Measurements from ENCODE around the gene CCDC127.
"Not testable (repeated sequence)": the region's sequence is repeated elsewhere in the genome, so short reads cannot be mapped to it uniquely, and the experiment has no call there.

DNA sequence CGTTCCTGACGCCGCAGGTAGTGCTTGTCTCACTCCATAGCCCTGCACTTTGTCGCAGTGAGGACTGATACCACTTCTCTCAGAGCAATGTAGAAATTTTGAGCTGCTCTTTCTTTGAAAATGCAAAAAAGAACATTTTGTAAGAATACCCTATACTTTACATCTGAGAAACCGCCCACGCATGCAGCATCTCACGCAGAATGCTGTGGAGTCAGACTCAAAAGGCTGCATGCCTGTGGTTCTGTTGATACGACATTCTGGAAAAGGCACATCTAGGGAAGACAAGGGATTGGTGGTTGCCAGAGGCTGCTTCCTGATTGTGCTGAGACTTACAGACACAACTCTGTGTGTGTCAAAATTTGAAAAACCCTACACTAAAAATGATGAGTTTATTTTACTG is 20.0 kb upstream of the CCDC127 start:
- TF ChIP-seq, protein P1, sequence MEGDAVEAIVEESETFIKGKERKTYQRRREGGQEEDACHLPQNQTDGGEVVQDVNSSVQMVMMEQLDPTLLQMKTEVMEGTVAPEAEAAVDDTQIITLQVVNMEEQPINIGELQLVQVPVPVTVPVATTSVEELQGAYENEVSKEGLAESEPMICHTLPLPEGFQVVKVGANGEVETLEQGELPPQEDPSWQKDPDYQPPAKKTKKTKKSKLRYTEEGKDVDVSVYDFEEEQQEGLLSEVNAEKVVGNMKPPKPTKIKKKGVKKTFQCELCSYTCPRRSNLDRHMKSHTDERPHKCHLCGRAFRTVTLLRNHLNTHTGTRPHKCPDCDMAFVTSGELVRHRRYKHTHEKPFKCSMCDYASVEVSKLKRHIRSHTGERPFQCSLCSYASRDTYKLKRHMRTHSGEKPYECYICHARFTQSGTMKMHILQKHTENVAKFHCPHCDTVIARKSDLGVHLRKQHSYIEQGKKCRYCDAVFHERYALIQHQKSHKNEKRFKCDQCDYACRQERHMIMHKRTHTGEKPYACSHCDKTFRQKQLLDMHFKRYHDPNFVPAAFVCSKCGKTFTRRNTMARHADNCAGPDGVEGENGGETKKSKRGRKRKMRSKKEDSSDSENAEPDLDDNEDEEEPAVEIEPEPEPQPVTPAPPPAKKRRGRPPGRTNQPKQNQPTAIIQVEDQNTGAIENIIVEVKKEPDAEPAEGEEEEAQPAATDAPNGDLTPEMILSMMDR (IDR thresholded peaks at IDR 0.05): not testable (repeated sequence)
- TF ChIP-seq POLR2A (IDR thresholded peaks at IDR 0.05): not testable (repeated sequence)
